ENCODE measurements around the gene CNKSR1. TPM values are rescaled to one million over a fixed set of nuclear protein-coding genes. Genes with fewer than 3 reads are reported as not detected.

The CNKSR1 gene
- total RNA-seq, 2 experiments from 2014 or later = 2.3 to 3.6 TPM

DNA sequence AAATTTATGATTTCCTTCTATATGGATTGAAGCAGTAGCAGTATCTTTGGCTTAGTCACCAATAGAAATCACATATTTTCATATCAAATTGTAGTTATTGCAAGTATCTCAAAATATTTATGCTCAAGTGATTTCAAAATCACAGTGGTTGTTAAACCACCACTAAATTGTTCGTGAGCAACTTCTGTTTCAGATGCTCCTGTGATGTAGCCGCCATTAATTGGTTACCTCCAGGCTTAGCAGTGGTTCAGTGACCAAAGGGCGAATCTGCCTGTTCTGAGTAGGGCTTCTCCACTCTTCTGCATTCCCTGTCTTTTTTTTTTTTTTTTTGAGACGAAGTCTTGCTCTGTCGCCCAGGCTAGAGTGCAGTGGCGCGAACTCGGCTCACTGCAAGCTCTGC is 1.9 kb upstream of the CNKSR1 start:
- ChIA-PET CTCF (no interaction called here), POLR2A (no interaction called here)
- H3K4me1 ChIP-seq (ENCODE audit: insufficient read depth, low read length) = peaks cover 15% of the 10 kb centered on the region
- no peaks in the 10 kb centered on the region for H3K36me3 ChIP-seq (ENCODE audit: insufficient read depth, low read length)
- DNase-seq = no peak
- H3K27ac Mint-ChIP-seq = no peak overlapping the region
- H3K9me3 ChIP-seq (ENCODE audit: control insufficient read depth in 1 of 2, insufficient read depth in 1 of 2, low read length in 2 of 2) = no peaks in the 10 kb centered on the region
- H3K36me3 Mint-ChIP-seq (ENCODE audit: low read depth) = no peaks in the 10 kb centered on the region
- no peaks in the 10 kb centered on the region for H3K9me3 Mint-ChIP-seq
- intact Hi-C loops (cut with DNase I, micrococcal nuclease) = no loop called here
- H3K4me1 Mint-ChIP-seq (ENCODE audit: low read depth) = peaks cover 8% of the 10 kb centered on the region
- TF ChIP-seq, protein P1, sequence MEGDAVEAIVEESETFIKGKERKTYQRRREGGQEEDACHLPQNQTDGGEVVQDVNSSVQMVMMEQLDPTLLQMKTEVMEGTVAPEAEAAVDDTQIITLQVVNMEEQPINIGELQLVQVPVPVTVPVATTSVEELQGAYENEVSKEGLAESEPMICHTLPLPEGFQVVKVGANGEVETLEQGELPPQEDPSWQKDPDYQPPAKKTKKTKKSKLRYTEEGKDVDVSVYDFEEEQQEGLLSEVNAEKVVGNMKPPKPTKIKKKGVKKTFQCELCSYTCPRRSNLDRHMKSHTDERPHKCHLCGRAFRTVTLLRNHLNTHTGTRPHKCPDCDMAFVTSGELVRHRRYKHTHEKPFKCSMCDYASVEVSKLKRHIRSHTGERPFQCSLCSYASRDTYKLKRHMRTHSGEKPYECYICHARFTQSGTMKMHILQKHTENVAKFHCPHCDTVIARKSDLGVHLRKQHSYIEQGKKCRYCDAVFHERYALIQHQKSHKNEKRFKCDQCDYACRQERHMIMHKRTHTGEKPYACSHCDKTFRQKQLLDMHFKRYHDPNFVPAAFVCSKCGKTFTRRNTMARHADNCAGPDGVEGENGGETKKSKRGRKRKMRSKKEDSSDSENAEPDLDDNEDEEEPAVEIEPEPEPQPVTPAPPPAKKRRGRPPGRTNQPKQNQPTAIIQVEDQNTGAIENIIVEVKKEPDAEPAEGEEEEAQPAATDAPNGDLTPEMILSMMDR (IDR thresholded peaks at IDR 0.05) = no peak
- H3K27me3 ChIP-seq (ENCODE audit: control insufficient read depth in 1 of 2, insufficient read depth in 2 of 2, low read length in 2 of 2) = no peaks in the 10 kb centered on the region
- no peak overlapping the region for H3K4me3 ChIP-seq (ENCODE audit: low read length)
- no peak overlapping the region for H3K27ac ChIP-seq (ENCODE audit: low read depth in 1 of 2, low read length in 2 of 2)
- no peak for ATAC-seq (ENCODE audit: poor library complexity)
- H3K27me3 Mint-ChIP-seq = no peaks in the 10 kb centered on the region
- H3K4me3 Mint-ChIP-seq = no peak overlapping the region

DNA sequence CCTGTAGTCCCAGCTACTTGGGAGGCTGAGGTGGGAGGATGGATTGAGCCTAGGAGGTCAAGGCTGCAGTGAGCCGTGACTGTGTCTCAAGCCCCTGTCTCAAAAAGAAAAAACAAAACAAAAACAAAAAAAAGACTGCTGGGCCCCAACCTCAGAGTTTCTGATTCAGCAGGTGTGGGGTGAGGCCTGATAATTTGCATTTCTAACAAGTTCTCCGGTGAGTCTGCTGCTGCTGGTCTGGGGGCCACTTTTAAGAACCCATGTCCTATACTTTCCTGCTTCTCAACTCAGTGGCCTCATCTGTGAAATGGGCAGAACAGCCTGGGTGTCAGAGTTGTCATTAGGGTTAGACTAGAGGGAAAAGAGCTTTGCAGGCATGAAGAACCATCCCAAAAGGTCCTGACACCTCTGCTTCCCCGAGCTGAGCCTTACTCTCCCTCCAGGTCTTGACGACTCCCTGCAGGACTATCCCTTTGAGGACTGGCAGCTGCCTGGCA is 2.8 kb downstream of the CNKSR1 start:
- Mint-ChIP-seq H3K4me3 (no peak overlapping the region), H3K4me1 (ENCODE audit: low read depth) (no peaks in the 10 kb centered on the region), H3K36me3 (ENCODE audit: low read depth) (no peaks in the 10 kb centered on the region), H3K27me3 (no peaks in the 10 kb centered on the region), H3K9me3 (no peaks in the 10 kb centered on the region), H3K27ac (no peak overlapping the region)
- no peaks in the 10 kb centered on the region for H3K4me1 ChIP-seq (ENCODE audit: insufficient read depth, low read length)
- ATAC-seq (ENCODE audit: poor library complexity) (no peak), DNase-seq (no peak)
- intact Hi-C loops (cut with DNase I, micrococcal nuclease) = loop anchor here in 1 of 2 experiments (5.0 kb wide), 1 partner anchor 42 kb away; no protein-coding TSS in a partner anchor
- TF ChIP-seq, protein P1 (IDR thresholded peaks at IDR 0.05) = no peak
- H3K36me3 ChIP-seq (ENCODE audit: insufficient read depth, low read length) = no peaks in the 10 kb centered on the region
- H3K27me3 ChIP-seq (ENCODE audit: control insufficient read depth in 1 of 2, insufficient read depth in 2 of 2, low read length in 2 of 2) = no peaks in the 10 kb centered on the region
- H3K9me3 ChIP-seq (ENCODE audit: control insufficient read depth in 1 of 2, insufficient read depth in 1 of 2, low read length in 2 of 2) = no peaks in the 10 kb centered on the region
- H3K27ac ChIP-seq (ENCODE audit: low read depth in 1 of 2, low read length in 2 of 2) = no peak overlapping the region
- POLR2A ChIA-PET = no interaction called here
- H3K4me3 ChIP-seq (ENCODE audit: low read length) = no peak overlapping the region
- CTCF ChIA-PET = no interaction called here

DNA sequence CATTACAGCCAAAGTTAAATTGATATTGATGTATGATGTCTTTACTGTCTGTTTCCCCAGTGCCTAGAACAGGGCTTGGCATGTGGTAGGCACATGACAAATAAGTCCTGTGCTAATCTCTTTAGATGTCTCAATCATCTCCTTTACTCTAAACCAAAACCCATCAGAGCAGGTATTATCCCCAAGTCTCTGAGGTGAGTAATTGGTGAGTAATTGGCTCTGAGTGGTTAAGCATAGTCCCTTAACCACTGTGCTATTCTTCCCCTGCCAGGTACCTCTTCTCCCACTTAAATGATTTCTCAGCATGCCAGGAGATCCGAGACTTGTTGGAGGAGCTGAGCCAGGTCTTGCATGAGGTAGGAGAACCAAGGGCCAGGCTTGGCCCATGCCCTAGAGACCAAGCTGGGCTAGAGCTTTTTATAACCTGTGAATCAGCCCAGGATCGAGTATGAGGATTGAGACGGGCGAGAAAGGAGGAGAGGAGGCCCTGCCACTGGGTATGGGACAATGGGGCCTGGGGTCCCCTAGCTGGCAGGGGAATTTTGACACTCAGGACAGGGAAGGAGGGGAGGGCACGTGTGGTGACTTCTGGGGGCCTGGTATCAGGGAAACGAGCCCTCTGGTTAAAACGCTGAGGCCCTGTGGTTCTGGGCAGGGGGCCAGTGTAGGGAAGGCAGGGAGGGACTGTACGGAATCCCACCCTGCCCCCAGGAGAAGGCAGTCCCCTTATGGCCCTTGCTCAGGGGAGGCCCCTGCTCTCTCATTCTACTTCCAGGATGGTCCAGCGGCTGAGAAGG is 4.5 kb downstream of the CNKSR1 start:
- Mint-ChIP-seq H3K27me3 (no peaks in the 10 kb centered on the region), H3K9me3 (no peaks in the 10 kb centered on the region), H3K27ac (no peak overlapping the region), H3K4me1 (ENCODE audit: low read depth) (no peaks in the 10 kb centered on the region), H3K4me3 (no peak overlapping the region), H3K36me3 (ENCODE audit: low read depth) (no peaks in the 10 kb centered on the region)
- DNase-seq (no peak), ATAC-seq (ENCODE audit: poor library complexity) (no peak)
- intact Hi-C loops (cut with DNase I, micrococcal nuclease) = loop anchor here in 1 of 2 experiments (5.0 kb wide), 1 partner anchor 41 kb away; no protein-coding TSS in a partner anchor
- Histone ChIP-seq H3K4me3 (ENCODE audit: low read length) (no peak overlapping the region), H3K9me3 (ENCODE audit: control insufficient read depth in 1 of 2, insufficient read depth in 1 of 2, low read length in 2 of 2) (no peaks in the 10 kb centered on the region), H3K27ac (ENCODE audit: low read depth in 1 of 2, low read length in 2 of 2) (no peak overlapping the region), H3K36me3 (ENCODE audit: insufficient read depth, low read length) (no peaks in the 10 kb centered on the region), H3K27me3 (ENCODE audit: control insufficient read depth in 1 of 2, insufficient read depth in 2 of 2, low read length in 2 of 2) (no peaks in the 10 kb centered on the region), H3K4me1 (ENCODE audit: insufficient read depth, low read length) (no peaks in the 10 kb centered on the region)
- CTCF ChIA-PET = interaction anchor here (0.9 kb wide), 1 partner anchor 12 kb away, joined by 3 read pairs; the partner anchor contains the start of gene ZNF593
- POLR2A ChIA-PET = no interaction called here
- TF ChIP-seq, protein P1 (IDR thresholded peaks at IDR 0.05) = no peak
